GM18505 (cell line): ENCODE results near the gene SLC9A5.

Experiments used
- ATAC-seq: cut with Tn5 transposase; IDR thresholded peaks from one replicate; pipeline ENCODE4 v1.9.1; 2021; ENCODE audit not compliant: unreplicated experiment
- POLR2A ChIP-seq: IDR thresholded peaks from 4 replicates; pipeline ENCODE4 v1.6.1; 2011; ENCODE audit warnings: borderline replicate concordance; ENCODE audit not compliant: insufficient read depth, insufficient read length; ENCODE audit errors: extremely low read depth

SLC9A5 gene

DNA sequence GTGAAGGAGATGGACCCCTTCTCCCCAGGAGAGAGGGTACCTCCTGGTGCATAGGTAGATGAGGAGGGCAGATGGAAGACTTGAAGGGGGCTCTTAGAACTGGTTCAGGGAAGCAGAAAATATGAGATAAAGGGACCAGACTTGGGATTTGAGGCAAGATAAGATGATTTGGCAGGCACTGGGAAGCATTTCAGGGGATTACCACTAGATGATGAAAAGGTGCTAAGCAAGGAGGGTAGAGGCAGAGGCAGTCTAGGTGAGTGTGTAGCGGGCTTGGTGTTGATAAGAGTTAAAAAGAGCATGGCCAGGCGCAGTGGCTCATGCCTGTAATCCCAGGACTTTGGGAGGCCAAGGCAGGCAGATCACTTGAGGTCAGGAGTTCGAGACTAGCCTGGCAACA lies 14.4 kb downstream of the SLC9A5 start:
- no peak for TF ChIP-seq POLR2A
- no peak for ATAC-seq

GRCh38 chr16:67264277-67264676 lies 15.5 kb downstream of the SLC9A5 start:
- TF ChIP-seq POLR2A, result no peak
- no peak for ATAC-seq

GRCh38 chr16:67264866-67265265 lies 16.1 kb downstream of the SLC9A5 start:
- no peak for TF ChIP-seq POLR2A
- ATAC-seq, result no peak

GRCh38 chr16:67265834-67266233 lies 17.1 kb downstream of the SLC9A5 start:
- no peak for ATAC-seq
- TF ChIP-seq POLR2A, result no peak

- ATAC-seq, result no peak
- no peak for TF ChIP-seq POLR2A
Measured at GRCh38 chr16:67268136-67268579, 19.4 kb downstream of the SLC9A5 start.

DNA sequence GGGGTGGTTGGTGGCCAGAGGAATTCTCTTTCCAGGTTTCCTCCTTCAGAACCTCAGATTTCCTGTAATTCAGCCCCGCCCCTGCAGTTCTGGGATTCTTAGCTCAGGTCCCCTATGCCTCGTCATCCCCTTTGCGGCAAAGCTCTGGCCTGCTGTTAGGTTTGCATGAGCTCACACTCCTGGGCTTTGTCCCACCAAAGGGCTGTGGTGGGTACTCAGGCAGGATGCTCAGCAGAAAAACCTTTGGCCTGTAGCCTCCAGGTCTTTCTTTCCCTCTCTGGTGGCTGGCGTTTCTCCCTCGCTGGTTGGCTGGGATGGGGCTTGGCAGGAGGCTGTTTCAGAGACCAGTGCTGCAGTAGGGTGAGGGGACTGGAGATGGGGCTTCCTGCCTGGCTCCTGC lies 21.0 kb downstream of the SLC9A5 start:
- no peak for TF ChIP-seq POLR2A
- no peak for ATAC-seq

- ATAC-seq, result no peak
- TF ChIP-seq POLR2A, result no peak
Measured at GRCh38 chr16:67270931-67271338, 22.2 kb downstream of the SLC9A5 start.

DNA sequence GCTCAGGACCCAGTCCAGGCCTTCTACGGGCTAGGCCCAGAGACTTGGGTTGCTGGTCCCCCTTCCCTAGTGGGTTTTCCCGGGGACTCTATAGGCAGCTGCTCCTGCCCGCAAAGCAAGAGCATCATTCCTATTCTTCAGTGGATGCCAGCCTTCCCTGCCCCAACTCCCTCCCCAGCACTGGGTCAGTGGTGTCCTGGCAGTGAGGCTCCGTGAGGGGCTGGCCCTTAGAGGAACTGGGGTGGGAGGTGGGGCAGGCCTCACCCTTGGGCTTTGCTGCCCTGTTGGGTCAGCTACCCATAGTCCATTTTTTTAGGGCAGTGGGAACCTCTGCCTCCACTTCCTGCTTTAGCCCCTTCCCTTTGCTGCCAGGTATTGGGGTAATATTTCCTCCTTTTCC lies 22.7 kb downstream of the SLC9A5 start:
- no peak for ATAC-seq
- TF ChIP-seq POLR2A, result no peak

DNA sequence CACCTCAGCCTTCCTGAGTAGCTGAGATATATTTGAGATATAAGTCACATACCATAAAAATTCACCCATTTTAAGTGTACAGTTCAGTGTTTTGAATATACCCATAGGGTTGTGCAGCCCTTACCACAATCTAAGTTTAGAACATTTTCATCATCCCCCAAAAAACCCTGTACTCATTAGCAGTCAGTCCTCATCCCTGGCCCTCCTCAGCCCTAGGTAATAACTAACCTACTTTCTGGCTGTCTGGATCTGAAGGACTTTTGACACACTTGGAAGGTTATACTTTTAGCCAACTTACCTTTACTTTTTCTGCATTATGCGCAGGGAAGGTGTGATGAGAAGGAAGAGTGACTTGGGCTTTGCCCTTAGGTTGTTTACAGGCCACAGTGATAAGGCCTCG lies 26.5 kb downstream of the SLC9A5 start:
- no peak for ATAC-seq
- TF ChIP-seq POLR2A, result no peak

DNA sequence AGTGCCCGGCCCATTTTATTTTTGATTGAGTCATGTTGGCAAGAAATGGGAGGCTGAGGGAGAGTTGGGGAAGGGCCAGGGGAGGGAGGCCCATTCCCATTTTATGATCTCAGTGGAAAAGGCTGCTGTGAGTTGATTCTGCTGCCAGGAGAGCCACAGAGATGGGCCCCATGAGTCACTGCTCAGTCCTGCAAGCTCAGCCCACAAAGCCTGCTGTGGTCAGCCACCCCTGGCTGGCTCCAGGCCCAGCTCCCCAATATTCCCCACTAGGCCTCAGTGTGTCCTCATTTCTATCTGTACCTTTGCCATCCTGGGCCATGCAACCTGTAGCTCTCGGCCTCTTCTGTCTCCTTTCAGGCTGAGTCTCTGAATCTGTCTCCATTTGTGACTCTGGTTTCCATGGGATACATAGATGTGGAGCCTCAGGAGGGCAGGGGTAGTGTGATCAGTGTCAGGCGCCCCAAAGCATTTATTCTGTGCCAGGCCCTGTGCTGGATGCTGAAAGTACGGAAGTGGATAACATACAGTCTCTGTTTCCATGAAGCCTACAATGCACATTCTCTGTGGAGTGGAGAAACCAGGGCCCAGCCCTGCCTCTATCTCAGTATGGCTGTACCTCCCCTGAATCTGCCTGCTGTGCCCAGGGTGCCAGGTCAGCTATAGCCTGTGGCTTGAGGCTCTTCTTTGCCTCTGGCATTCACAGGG lies 28.7 kb downstream of the SLC9A5 start:
- ATAC-seq, result no peak

DNA sequence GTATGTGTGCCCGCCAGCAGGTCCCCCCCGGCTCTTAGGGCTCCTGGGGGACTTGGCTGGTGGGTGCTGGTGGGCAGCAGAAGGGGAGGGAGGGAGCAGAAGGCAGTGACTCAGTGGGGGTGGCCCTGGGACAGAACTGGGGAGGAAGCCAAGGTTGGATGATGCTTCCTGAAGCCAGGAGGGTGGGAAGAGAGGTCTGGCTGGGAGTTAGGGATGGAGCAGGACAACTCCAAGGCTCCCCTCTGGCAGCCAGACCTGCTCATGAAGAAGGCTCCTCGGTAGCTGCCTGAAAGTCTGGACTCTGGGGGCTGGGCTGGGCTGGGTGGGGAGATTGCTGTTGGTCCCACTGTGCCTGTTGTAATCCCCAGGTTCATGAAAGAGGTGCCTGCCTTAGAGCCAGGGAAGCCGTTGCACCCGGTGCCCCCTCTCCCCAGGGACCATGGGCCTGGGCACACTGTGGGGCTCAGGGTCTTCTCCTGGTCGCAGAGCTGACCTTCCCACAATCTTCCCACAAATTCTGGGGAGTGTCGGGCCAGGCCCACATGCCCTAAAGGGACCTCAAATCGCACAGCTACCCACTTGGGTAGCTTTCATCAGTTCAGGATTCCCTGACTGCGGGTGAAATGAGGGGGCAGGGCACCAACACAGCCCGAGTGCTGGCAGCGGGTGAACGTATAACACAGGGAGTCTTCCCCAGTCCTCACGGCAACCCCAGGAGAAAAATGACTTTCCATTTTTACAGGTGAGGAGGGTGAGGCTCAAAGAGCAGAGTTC lies 29.4 kb downstream of the SLC9A5 start:
- no peak for TF ChIP-seq POLR2A
- no peak for ATAC-seq

More for the DNA sequence above, 28.7 kb downstream of the SLC9A5 start:
- TF ChIP-seq POLR2A, result no peak

DNA sequence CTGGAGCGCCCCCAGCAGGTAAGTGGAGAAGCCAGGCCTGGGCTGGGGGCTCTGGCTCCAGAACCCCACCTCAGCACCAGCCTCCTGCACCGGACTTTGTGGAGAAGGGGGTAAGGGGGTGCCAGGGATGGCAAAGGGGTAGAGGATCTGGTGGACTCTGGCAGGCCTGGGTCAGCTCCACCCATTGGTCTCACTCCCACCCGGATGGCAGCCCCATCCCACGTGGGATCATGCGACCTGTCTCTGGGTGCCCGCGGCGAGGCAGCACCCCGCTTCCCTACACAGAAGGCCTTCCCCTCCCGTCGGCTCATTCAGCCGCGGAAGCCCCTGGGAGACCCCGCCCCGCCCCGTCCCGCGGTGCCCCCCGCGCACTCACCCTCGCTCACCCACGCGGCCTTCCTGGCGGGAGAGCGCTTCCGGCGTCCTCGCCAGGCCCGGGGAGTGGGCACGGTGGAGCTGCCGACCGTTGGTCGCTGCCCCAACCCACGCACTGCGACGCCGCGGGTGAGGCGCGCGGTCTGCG lies 30.1 kb downstream of the SLC9A5 start:
- peak; percentile 44 for TF ChIP-seq POLR2A
- peak; percentile 39 for ATAC-seq

GRCh38 chr16:67279296-67280089 lies 30.7 kb downstream of the SLC9A5 start, which contains the start of gene PLEKHG4:
PLEKHG4 (plus strand) TSS chr16:67279532; CDS start chr16:67280045, 513 bp downstream.
- ATAC-seq, result peak; percentile 81
- peak; percentile 23 for TF ChIP-seq POLR2A

GRCh38 chr16:67280090-67281015 lies 31.6 kb downstream of the SLC9A5 start:
- no peak for ATAC-seq
- no peak for TF ChIP-seq POLR2A
